ENCODE measurements around the gene ADCK2. TPM values are rescaled to one million over a fixed set of nuclear protein-coding genes. Genes with fewer than 3 reads are reported as not detected.
A peak's percentile ranks its signal among the peaks of the same experiment; 100 is the strongest.
"Not testable (repeated sequence)": the region's sequence is repeated elsewhere in the genome, so short reads cannot be mapped to it uniquely, and the experiment has no call there.

The ADCK2 gene
- total RNA-seq, 4 donors from 2014 or later = 48.0 to 65.9 (median 57.0) TPM

DNA sequence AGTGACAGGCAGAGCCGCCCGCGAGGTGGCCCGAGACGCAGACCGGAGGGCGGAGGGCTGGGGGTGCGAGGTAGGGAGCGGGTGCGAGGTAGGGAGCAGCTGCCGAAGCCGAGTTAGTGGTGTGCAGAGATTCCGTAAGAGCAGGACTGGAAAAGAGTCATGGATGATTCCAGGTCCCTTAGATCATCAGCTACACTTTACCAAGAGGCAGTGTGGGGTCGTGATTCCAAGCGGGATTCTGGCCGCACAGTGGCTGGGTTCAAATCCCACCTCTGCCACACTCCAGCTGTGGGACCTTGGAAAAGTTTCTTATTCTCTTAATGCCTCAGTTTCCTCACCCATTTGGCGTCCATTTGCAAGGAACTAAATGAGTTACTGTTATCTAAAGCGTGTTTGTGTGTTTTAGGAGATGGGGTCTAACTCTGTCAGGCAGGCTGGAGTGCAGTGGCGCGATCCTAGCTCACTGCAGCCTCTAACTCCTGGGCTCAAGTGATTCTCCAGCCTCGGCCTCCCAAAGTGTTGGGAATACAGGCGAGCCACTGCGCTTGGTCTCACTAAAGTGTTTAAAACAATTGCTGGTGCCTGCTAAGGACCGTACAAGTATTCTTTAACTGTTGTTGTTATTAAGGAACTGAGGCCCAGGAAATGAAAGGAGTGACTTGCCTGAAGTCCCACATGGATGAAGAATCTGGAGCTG is 24.9 kb downstream of the ADCK2 start:
- TF ChIP-seq CTCF (IDR thresholded peaks at IDR 0.05) (no peak), POLR2A (IDR thresholded peaks at IDR 0.05) (no peak)
- DNase-seq (ENCODE audit: low spot score in 2 of 2) = no peak
- peak overlapping the region; percentile 73 for H3K4me3 ChIP-seq (ENCODE audit: low read depth, poor library complexity, severe bottlenecking)
- intact Hi-C loops (cut with DNase I; ENCODE audit: low total_unique reads) = no loop called here
- WGBS, 2 donors = 26 to 27% methylated on average over 24 of the region's 24 CpGs

- no peak for TF ChIP-seq CTCF (IDR thresholded peaks at IDR 0.05)
- no peak for DNase-seq (ENCODE audit: low spot score in 2 of 2)
- intact Hi-C loops (cut with DNase I; ENCODE audit: low total_unique reads) = no loop called here
- H3K4me3 ChIP-seq (ENCODE audit: low read depth, poor library complexity, severe bottlenecking) = no peak overlapping the region
- 87 to 88% methylated on average over 8 of the region's 8 CpGs for WGBS, 2 donors
These were observed 25.7 kb downstream of the ADCK2 start for GRCh38 chr7:140698477-140698876.

GRCh38 chr7:140702774-140703173 is 30.0 kb downstream of the ADCK2 start:
- DNase-seq (ENCODE audit: low spot score in 2 of 2) = no peak
- no peak for TF ChIP-seq CTCF (IDR thresholded peaks at IDR 0.05)
- TF ChIP-seq POLR2A (IDR thresholded peaks at IDR 0.05) = no peak
- 87 to 92% methylated on average over 10 of the region's 10 CpGs for WGBS, 2 donors

DNA sequence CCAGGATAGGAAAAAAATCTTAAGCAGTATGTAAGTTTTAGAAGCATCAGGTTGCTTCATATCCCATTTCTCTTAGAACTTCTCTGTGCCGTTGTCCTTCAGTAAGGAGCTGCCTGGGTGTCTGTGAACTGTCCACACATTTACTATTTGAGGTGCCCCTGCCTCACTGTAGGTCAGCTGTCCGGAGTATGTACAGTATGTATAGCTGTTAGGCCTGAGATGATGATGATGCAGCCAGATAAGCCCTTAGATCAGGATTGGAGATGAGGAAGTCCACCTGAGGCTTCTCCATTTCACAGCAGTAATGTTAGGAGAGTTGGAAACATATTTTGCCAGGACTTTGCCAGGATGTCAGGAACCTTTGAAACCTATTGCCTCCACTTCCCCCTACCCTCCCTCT is 31.5 kb downstream of the ADCK2 start:
- intact Hi-C loops (cut with DNase I; ENCODE audit: low total_unique reads) = no loop called here
- 85 to 93% methylated on average over 2 of the region's 2 CpGs for WGBS, 2 donors
- TF ChIP-seq CTCF (IDR thresholded peaks at IDR 0.05) = no peak
- no peak for TF ChIP-seq POLR2A (IDR thresholded peaks at IDR 0.05)
- no peak for DNase-seq (ENCODE audit: low spot score in 2 of 2)
- H3K4me3 ChIP-seq (ENCODE audit: low read depth, poor library complexity, severe bottlenecking) = no peak overlapping the region

More at GRCh38 chr7:140702774-140703173, 30.0 kb downstream of the ADCK2 start:
- no peak overlapping the region for H3K4me3 ChIP-seq (ENCODE audit: low read depth, poor library complexity, severe bottlenecking)
- intact Hi-C loops (cut with DNase I; ENCODE audit: low total_unique reads) = no loop called here

- 90 to 93% methylated on average over 5 of the region's 5 CpGs for WGBS, 2 donors
- no peak overlapping the region for H3K4me3 ChIP-seq (ENCODE audit: low read depth, poor library complexity, severe bottlenecking)
- intact Hi-C loops (cut with DNase I; ENCODE audit: low total_unique reads) = no loop called here
- no peak for DNase-seq (ENCODE audit: low spot score in 2 of 2)
- TF ChIP-seq POLR2A (IDR thresholded peaks at IDR 0.05) (no peak), CTCF (IDR thresholded peaks at IDR 0.05) (no peak)
These were observed 34.4 kb downstream of the ADCK2 start for GRCh38 chr7:140707132-140707531.

DNA sequence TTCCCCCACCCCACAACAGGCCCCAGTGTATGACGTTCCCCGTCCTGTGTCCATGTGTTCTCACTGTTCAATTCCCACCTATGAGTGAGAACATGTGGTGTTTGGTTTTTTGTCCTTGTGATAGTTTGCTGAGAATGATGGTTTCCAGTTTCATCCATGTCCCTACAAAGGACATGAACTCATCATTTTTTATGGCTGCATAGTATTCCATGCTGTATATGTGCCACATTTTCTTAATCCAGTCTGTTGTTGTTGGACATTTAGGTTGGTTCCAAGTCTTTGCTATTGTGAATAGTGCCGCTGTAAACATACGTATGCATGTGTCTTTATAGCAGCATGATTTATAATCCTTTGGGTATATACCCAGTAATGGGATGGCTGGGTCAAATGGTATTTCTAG is 36.0 kb downstream of the ADCK2 start:
- DNase-seq (ENCODE audit: low spot score in 2 of 2); intact Hi-C loops (cut with DNase I; ENCODE audit: low total_unique reads); H3K4me3 ChIP-seq (ENCODE audit: low read depth, poor library complexity, severe bottlenecking): not testable (repeated sequence)
- WGBS, 2 donors = 98% methylated on average over 4 of the region's 4 CpGs

GRCh38 chr7:140712392-140712791 is 39.6 kb downstream of the ADCK2 start:
- DNase-seq (ENCODE audit: low spot score in 2 of 2); H3K4me3 ChIP-seq (ENCODE audit: low read depth, poor library complexity, severe bottlenecking); intact Hi-C loops (cut with DNase I; ENCODE audit: low total_unique reads): not testable (repeated sequence)
